Muscle of back (tissue), 11 donors: ENCODE measurements around the gene LAMA3. TPM values are rescaled to one million over a fixed set of nuclear protein-coding genes. Genes with fewer than 3 reads are reported as not detected.
A peak's percentile ranks its signal among the peaks of the same experiment; 100 is the strongest.

Experiments
- DNase-seq, 3 donors: peaks; one replicate each; pipeline versions ENCODE4 v3.0.0 to v3.0.0-alpha.2; 2013
- polyA plus RNA-seq, 10 donors: library from polyadenylated mRNA; unstranded; fragments of 120-200 nt; gene quantifications; one replicate each; pipeline ENCODE4 v1.2.1, GENCODE V29; 2013; ENCODE audit not compliant: insufficient read length in 10 of 10

LAMA3 gene
- polyA plus RNA-seq, 10 donors = 3.1 to 14.4 (median 4.1) TPM

GRCh38 chr18:23765931-23766330 is 76.7 kb downstream of the LAMA3 start:
- no peak for DNase-seq

GRCh38 chr18:23772327-23773024 is 83.2 kb downstream of the LAMA3 start:
- no peak for DNase-seq

GRCh38 chr18:23776306-23776705 is 87.1 kb downstream of the LAMA3 start:
- DNase-seq = no peak

GRCh38 chr18:23778828-23779227 is 89.6 kb downstream of the LAMA3 start:
- DNase-seq = no peak

- DNase-seq = peak in 1 of 3 donors; percentile 8
Observed at GRCh38 chr18:23779696-23780303, 90.5 kb downstream of the LAMA3 start.

GRCh38 chr18:23784832-23785245 is 95.6 kb downstream of the LAMA3 start:
- DNase-seq = peak; percentile 55 to 89 (median 81)

GRCh38 chr18:23793051-23793450 is 103.8 kb downstream of the LAMA3 start:
- no peak for DNase-seq

GRCh38 chr18:23793985-23794867 is 105.0 kb downstream of the LAMA3 start:
- DNase-seq = no peak

- no peak for DNase-seq
Observed at GRCh38 chr18:23798249-23798648, 109.0 kb downstream of the LAMA3 start.

- peak in 1 of 3 donors; percentile 17 for DNase-seq
Observed at GRCh38 chr18:23798824-23799223, 109.6 kb downstream of the LAMA3 start.

GRCh38 chr18:23799540-23799939 is 110.3 kb downstream of the LAMA3 start:
- DNase-seq = no peak

GRCh38 chr18:23800902-23801301 is 111.6 kb downstream of the LAMA3 start:
- no peak for DNase-seq

- DNase-seq = no peak
Observed at GRCh38 chr18:23802817-23803216, 113.6 kb downstream of the LAMA3 start.

- DNase-seq = no peak
Observed at GRCh38 chr18:23803755-23804154, 114.5 kb downstream of the LAMA3 start.

- no peak for DNase-seq
Observed at GRCh38 chr18:23805898-23806297, 116.6 kb downstream of the LAMA3 start.

GRCh38 chr18:23809415-23809814 is 120.2 kb downstream of the LAMA3 start:
- DNase-seq = peak; percentile 13 to 72 (median 42)

GRCh38 chr18:23810396-23810795 is 121.1 kb downstream of the LAMA3 start:
- no peak for DNase-seq

- no peak for DNase-seq
Observed at GRCh38 chr18:23811176-23811575, 121.9 kb downstream of the LAMA3 start.

GRCh38 chr18:23812546-23813440 is 123.5 kb downstream of the LAMA3 start:
- peak in 1 of 3 donors; percentile 41 for DNase-seq

GRCh38 chr18:23814991-23815614 is 125.8 kb downstream of the LAMA3 start:
- no peak for DNase-seq

- no peak for DNase-seq
Observed at GRCh38 chr18:23816021-23816420, 126.8 kb downstream of the LAMA3 start.
